GM18873 (cell line): ENCODE data around the gene NAV3.

Experiments used
- ATAC-seq: cut with Tn5 transposase; IDR thresholded peaks from one replicate; pipeline ENCODE4 v1.9.1; 2021; ENCODE audit warnings: mild to moderate bottlenecking, moderate library complexity, moderate number of reproducible peaks; ENCODE audit not compliant: unreplicated experiment, low FRiP score

NAV3 gene

DNA sequence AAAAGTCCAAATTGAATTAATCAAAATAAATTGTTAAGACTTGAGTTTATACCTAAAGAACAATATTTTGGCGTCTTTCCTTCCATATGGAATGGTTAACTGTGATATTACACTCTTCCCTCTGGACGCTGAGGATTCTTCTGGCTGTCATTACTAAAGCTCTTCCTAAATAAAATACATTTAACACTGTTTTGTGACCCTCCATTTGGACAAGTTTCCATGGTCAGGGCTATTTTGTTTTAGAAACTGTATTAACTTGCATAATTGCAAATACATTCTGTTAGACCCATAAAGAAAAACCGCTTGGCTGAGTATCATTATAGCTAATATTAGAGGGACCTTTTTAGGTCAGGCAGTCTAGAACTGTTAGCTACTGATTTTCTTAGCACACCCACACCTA, 87.4 kb downstream of the NAV3 start:
- ATAC-seq, result no peak

DNA sequence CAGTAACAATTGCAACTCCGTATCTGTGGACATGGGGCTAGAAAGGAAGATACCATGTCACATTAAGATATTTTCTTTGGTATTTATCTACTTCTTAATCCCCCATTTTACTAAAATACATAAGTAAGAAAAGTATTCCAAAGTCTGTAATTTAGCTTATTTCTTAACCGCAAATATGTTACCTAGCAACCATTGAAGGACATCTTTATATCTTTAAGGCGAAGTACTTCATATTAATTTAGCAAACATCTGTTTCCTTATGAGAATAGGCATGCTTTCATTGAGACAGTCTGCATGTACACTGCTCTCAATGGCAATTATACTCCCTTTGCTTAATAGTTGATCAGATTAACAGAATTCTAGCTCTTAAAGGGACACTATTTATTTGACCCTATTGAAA, 88.8 kb downstream of the NAV3 start:
- ATAC-seq, result no peak

DNA sequence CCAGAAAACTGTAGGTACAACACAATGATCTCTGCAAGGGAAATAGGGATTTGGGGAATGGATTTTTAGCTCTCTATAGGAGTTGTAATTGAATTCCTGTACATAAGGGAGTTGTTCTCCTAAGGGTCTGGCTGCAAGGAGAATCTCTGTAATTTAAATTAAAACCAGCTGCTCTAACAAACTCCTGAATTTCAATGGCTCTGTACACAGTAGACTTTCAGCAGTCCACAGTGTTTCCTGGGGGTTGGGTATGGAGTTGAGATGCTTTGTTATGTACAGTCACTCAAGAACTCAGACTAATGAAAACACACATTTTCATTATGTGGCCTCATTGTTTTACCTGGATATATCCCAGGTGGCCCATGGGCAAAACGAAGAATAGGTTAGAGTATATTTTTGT, 93.2 kb downstream of the NAV3 start:
- no peak for ATAC-seq

DNA sequence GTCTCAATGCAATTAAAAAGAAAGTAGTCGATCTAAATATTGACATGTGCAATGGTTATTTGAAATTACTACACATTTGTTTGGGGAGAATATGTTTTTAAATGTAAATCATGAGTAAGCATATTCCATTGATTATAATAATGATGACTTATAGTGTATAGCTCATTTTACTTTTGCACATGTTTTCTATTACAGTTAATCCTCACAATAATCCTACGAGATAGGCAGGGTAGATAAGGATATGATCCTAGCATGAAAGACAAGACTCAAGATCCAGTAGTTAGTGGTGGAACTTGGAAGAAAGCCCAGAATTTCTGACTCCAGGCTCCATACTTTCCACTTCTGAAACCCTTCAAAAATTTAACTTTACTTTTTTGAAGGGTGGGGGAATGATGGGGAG, 94.0 kb downstream of the NAV3 start:
- no peak for ATAC-seq

DNA sequence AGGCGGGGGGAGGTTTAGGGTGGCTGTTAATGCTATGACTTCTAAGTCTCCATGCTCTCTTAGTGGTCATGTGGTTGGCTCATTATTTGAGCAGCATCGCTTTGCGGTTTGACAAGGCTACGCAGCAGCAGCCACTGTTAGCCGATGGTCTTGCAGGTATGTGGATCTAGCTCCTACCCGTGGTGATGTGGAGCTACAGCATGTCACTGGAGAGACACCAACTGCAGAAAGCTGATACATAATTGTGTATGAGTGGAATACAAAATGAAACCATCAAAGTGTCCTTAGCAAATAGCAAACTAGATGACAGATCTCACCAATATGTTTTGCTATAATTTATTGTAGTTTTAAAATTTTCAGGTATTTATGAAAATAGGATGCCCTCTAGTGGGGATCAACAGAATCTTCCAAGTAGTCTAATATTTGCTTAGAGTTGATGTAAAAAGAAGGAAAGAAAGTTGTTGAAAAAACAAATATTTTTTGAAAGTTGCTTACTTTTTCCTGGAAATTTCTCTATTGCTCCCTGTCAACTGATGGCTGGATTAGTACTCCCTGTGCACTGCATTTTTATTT, 94.9 kb downstream of the NAV3 start:
- peak; percentile 99 for ATAC-seq

DNA sequence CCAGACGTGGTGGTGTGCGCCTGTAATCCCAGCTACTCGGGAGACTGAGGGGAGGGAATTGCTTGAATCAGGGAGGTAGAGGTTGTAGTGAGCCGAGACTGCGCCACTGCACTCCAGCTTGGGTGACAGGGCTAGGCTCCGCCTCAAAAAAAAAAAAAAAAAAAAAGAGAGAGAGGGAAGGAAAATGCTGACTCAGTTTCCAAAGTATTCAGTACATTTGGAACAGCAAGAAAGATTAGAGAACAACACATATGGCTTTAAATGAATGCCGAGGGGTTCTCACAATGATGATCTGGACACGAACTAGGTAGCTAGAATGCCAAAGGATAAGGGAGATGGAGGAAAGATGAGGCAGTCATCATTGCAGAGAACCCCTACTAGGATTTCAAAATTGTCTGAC, 97.4 kb downstream of the NAV3 start:
- no peak for ATAC-seq

DNA sequence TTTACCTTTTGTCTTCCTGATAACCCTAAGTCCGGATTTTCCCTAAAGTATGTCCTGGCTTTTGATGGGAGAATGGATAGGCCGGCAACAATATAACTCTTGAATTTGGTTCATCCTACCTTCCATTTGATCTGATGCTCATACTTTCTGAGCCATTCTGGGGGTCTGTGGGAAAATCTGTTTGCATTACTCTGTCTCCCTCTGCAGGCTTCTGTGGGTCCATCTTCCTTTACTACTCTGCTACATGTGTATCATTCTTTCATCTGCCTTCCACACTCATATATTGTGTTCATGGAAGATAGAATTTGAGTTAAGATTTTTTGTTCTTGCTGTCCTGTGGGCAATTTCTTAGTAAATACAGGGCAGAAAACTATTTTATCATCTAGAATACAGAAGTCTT, 101.5 kb downstream of the NAV3 start:
- ATAC-seq, result no peak

DNA sequence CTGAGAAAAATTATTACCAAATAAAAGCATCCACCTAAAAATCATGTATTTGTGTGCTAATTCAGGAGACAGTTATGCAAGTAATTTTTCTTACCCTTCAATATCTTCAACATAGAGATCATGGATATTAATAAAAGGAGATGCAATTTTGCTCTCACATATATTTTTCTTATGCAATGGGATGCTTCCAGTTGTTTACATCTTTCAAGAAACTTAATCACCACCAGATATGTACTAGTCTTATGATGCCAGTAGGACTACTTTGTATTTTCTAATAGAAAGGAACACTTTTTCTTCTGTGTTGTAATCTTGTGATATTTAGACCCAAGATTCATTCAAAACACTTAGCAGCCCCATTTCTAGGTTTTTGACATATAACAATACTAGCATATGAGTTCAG, 107.6 kb downstream of the NAV3 start:
- ATAC-seq, result no peak

DNA sequence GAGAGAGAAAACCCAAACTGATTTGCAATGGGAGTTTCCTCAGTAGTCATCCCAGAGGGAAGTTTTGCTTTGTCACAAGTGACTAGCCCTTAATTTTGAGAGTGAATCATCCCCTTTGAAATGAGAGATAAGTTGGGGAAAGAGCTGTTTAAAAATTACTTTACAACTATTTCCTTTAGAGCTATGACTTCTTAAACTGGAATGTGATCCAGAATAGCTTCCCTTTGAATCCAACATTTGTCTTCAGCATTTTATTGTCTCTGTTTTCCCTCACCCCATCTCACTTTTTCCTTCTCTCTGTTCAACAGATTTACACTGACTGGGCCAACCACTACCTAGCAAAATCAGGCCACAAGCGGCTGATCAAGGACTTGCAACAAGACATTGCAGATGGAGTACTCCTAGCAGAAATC, 109.3 kb downstream of the NAV3 start:
- no peak for ATAC-seq

DNA sequence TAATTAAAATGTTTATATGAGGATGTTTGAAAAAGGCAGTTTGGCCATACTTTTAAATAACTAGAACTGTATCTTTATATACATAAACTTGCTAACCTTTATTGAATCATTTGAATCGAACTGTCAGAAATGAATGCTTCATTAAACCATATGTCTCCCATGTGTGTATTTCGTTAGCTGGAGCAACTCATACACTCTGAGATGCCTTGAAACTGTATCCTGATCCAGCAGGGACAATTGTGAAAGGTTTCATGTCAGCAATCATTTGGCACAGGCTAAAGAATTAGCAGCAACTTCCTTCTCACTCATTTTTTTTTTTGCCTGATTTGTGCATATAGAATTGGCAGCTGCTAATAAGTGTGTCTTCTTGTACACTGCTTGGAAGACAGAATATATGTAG, 109.9 kb downstream of the NAV3 start:
- ATAC-seq, result no peak

DNA sequence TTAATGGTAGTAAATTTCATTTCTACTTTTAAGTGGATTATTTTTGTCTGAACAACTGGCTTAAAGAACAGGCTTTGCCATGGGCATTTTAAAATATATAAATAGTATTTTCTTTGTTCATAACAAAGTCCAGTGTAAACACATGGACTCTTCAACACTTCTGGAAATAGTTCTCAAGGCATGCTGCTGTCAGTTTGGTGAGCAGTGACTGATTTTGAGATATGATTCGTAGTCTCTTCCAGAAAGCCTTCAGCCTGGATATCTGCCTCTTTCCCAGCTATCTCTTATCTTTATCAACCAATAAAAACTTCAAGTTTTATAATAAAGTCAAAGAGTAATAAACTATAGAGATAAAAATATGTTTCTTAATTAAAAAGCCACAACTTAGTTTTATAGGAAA, 110.7 kb downstream of the NAV3 start:
- no peak for ATAC-seq

DNA sequence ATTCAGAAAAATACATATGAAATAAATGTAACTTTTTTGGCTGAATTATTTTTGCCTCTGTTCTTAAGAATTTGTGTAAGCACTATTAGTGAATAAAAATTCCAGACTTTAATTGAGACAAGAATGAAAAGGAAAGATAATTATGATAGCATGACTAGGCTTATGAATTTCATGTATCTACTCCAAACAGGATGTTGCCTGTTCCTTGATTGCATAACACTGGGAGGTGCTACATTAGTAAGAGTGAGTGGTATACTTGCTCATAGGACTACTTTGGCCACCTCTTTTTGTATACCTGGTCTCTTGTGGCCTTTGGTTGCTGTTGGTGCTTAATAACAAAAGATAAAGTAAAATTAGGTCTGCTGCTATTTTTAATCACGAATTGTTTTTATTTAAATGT, 112.8 kb downstream of the NAV3 start:
- ATAC-seq, result no peak

DNA sequence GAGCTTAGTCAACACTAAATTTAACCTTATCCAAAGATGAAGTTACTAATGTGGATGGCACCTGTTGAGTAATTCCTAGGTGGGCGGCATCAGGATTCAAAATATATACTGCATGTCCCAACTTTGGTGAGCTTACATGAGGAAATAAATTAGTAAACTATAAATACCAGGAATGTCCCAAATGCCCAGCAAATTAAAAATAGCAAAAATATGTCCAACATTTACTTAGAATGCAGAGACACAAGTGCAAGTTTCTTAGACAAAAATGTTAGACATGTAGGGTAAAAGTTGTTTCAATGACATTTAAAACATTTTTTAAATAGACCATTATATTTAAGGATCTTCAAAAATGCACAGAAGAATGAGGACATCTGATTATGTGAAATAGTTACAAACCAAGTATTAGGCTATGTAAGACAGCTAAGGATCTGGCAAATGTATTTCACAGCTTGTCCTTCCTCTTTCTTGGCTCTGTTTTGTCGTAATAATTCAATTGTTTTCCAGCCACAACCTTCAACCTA, 115.9 kb downstream of the NAV3 start:
- no peak for ATAC-seq

DNA sequence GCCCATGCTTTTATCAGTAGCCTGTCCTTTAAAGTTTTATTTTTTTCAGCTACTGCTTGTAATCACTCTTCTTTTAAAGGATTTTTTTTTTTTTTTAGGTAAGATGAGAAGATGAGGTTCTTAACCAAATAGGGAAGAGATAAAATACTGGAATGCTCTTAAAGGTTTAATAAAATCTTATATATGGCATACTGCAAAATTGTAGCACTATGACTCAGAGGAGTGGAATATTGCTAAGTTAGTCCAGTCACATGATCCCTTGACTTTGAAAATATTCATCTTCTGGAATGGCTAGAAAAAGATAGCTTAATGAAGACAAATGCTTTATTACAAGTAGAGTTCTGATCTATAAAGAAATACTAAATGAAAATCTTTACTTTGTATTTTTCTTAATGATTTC, 116.6 kb downstream of the NAV3 start:
- ATAC-seq, result no peak

DNA sequence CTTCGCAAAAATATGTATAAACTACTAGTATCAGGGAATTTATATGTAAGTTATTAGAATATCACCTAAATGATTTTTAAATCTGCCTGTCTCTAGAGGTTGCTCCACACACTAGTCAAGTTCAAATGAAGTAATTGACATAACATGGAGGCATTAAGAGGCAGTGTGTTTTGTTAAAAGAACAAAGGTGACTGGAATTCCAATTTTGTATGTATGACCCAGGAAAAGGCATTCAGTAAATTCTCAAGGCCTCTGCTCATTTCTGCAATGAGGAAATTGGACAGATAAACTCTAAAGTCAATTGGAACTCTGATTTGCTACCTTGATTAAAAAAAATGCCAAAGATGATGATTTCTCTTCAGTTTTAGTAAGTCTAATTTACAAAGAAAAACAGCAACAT, 117.1 kb downstream of the NAV3 start:
- no peak for ATAC-seq

DNA sequence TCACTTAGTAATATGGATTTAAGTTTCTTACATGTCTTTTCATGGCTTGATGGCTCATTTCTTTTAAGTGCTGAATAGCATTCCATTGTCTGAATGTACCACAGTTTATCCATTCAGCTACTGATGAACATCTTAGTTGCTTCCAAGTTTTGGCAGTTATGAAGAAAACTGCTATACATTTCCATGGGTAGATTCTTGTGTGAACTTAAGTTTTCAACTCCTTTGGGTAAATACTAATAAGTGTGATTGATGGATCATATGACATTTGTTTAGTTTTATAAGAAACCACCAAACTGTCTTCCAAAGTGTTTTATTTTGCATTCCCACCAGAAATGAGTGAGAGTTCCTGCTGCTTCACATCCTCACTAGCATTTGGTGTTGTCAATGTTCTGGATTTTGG, 119.2 kb downstream of the NAV3 start:
- no peak for ATAC-seq

DNA sequence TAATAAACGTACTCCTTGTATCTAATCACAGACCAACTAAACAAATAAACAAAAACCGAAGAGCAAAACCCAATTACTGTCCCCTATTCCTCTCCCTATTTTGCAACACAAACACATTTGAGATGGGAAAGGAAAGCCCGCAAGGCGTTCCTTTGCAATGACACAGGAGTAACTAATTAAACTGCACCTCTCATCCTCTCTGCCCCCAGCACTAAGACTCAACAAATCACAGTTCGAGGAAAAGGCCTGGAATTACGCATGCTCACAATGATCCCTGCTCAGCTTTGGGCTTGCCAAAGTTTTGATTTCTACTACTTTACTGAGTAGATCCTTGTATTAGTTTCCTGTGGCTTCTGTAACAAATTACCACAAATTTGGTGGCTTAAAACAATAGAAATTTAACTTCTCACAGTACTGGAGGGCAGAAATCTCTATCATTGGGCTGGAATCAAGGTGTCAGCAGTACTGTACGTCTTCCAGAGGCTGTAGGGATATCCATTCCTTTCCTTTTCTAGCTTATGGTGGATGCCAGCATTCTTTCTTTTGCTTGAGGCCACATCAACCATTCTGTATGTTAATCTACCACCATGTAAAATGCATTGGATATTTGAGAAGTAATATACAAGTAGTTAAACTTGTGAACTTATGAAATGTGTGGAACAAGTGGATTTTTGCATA, 123.0 kb downstream of the NAV3 start:
- no peak for ATAC-seq

DNA sequence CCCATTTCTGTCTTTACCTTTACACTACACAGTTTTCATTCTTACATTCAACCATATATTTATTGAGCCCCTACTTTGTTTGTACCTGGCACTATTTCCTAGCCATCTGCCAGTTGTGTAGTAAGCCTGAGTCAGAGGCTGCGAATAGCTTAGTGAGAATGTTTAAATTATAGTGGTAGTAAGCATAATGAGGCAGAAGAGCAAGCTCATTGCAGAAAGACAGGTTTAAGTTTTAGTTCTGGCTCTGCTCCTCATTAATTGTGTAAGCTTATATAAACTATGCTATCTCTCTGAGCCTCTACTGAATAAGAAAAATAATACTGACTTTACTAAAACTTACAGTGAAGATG, 123.5 kb downstream of the NAV3 start:
- ATAC-seq, result no peak

DNA sequence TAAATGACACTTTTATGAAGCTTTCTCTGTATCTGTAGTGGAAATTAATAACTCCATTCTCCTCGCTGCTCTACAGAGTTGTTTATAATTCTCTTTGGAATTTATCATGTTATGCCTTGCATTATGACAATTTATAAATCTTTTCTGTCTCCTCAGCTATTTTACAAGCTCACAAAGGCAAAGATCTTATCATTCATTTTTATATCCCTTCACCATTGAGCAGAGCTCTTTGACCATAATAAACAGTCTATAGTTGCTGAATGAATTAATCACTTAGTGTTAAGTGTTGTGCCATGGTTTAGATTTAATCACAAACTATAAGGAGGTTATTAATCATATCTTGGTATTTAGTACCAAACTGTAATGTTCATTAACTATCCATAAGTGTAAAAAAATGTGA, 126.4 kb downstream of the NAV3 start:
- no peak for ATAC-seq

DNA sequence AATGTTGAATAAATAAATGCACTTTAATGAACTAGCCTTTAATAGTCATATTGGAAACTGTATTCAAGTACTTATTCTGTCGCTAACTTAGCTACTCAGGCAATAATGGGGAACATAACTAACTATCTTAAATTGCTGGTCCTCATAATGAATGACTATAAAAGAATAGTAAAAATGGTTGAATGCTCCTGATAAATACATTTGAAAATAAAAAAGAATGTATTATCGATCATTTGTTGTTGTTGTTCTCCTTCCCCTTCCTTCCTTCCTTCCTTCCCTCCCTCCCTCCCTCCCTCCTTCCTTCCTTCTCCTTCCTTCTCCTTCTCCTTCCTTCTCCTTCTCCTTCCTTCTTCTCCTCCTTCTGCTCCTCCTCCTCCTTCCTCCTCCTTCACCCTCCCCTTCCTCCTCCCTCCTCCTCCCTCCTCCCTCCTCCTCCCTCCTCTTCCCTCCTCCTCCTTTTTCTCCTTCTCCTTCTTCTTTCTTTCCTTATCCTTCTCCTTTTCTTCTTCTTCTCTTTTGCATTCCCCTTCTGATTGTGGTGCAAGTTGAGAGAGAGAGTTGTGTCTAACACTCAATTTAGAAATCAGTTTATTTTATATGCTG, 133.0 kb downstream of the NAV3 start:
- ATAC-seq, result no peak

DNA sequence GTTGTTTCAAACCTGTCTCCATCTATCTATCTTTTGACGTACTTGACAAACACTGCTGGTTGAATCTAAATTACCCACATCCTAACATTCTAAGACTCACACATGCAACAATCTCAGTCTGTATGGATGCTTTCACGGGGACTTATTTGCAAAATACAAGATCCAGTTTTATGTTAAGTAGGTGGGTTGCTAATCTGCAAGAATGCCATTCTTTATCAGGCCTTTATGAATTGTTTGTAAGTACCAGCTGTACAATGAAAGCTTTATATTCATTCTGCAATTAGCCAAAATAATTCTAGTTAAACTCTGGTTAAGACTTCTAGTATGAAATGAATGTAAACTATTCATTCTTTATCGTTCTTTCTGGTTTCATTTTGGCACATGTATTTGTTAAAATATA, 135.1 kb downstream of the NAV3 start:
- no peak for ATAC-seq

DNA sequence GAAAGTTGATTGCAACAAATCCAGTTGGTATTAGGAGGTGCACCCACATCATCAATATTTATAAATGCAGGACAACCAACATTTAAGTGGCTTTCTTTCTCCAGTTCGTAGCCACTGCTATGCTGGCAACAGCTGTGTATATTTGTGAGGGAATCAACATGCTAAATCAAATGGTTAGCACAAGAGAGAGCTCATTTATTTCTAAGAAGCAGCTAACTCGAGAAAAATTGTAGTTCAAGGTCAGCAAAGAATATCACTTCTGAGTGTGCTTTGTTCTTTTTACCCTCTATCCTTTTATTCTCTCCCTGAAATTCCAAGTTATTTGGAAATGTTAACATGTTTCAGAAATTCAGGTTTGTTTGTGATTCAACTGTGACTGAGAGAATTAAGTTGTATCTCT, 137.3 kb downstream of the NAV3 start:
- no peak for ATAC-seq
